Esophagus squamous epithelium (tissue), 4 donors: ENCODE results near the gene THYN1.

Experiments
- POLR2A ChIP-seq, 4 donors: fragments of 450-650 bp; IDR thresholded peaks; one replicate each; pipeline ENCODE4 v1.6.1; 2017; ENCODE audit warnings: antibody characterized with exemption in 4 of 4, mild to moderate bottlenecking in 4 of 4, moderate library complexity in 3 of 4
- TF ChIP-seq, protein P1 (sequence below), 6 experiments: fragments of 450-650 bp in 4 of 6; fragments of 200-600 bp in 2 of 6; sonication (generic) in 2 of 6; IDR thresholded peaks; one replicate each; pipeline ENCODE4 v1.5.1; 2016 to 2019; ENCODE audit warnings: antibody characterized with exemption in 6 of 6, mild to moderate bottlenecking in 4 of 6, moderate library complexity in 4 of 6

DNA sequence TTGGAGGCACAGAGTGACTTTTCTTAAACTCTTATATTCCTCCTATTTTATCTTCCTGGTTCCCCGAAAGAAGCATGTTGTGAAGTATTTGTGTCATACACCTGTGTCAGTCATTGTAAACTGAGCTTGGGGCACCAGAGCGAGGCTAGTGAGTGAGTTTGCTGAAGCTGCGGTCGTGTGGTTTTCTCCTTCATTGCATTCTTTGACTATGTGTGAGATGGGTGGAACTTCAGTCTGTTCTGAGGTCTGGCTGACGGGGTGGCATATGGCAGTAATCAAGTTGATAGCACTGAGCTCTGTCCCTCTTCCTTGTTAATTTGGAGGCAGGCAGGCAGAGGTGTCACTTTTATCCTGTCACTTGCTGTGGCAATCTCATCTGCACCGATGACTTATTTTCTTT is 24.5 kb downstream of the THYN1 start:
- TF ChIP-seq, protein P1, sequence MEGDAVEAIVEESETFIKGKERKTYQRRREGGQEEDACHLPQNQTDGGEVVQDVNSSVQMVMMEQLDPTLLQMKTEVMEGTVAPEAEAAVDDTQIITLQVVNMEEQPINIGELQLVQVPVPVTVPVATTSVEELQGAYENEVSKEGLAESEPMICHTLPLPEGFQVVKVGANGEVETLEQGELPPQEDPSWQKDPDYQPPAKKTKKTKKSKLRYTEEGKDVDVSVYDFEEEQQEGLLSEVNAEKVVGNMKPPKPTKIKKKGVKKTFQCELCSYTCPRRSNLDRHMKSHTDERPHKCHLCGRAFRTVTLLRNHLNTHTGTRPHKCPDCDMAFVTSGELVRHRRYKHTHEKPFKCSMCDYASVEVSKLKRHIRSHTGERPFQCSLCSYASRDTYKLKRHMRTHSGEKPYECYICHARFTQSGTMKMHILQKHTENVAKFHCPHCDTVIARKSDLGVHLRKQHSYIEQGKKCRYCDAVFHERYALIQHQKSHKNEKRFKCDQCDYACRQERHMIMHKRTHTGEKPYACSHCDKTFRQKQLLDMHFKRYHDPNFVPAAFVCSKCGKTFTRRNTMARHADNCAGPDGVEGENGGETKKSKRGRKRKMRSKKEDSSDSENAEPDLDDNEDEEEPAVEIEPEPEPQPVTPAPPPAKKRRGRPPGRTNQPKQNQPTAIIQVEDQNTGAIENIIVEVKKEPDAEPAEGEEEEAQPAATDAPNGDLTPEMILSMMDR (IDR thresholded peaks at IDR 0.05) = no peak
- TF ChIP-seq POLR2A (IDR thresholded peaks at IDR 0.05) = no peak
